T-helper 17 cell (primary cell): ENCODE data around the gene FOXK1. TPM values are rescaled to one million over a fixed set of nuclear protein-coding genes. Genes with fewer than 3 reads are reported as not detected.
"Not testable (repeated sequence)": the region's sequence is repeated elsewhere in the genome, so short reads cannot be mapped to it uniquely, and the experiment has no call there.

Experiments
- ATAC-seq: fragments of 150-1000 bp; cut with Tn5 transposase; 2 replicates; pipeline ENCODE4 v1.10.0; 2021; ENCODE audit warnings: mild to moderate bottlenecking, moderate library complexity
- DNase-seq, 3 donors: peaks; one replicate each; pipeline versions ENCODE4 v3.0.0 to v3.0.0-alpha.2; 2020 to 2021
- H3K9me3 ChIP-seq: one replicate; pipeline ENCODE4 v1.7.0; 2013; ENCODE audit warnings: low read length, mild to moderate bottlenecking; ENCODE audit not compliant: control insufficient read depth, poor library complexity, severe bottlenecking
- H3K27ac Mint-ChIP-seq: one replicate; pipeline ENCODE4 v1.8.0; 2022; ENCODE audit warnings: mild to moderate bottlenecking, moderate library complexity, mixed read lengths
- H3K27me3 Mint-ChIP-seq: one replicate; pipeline ENCODE4 v1.8.0; 2022; ENCODE audit warnings: mixed read lengths
- H3K36me3 Mint-ChIP-seq: one replicate; pipeline ENCODE4 v1.8.0; 2022; ENCODE audit warnings: low read depth, mixed read lengths
- H3K4me1 Mint-ChIP-seq: one replicate; pipeline ENCODE4 v1.8.0; 2022; ENCODE audit warnings: mild to moderate bottlenecking, mixed read lengths
- H3K4me3 Mint-ChIP-seq: one replicate; pipeline ENCODE4 v1.8.0; 2022; ENCODE audit warnings: mild to moderate bottlenecking, moderate library complexity, mixed read lengths
- total RNA-seq, 4 donors: library from RNA in 2 of 4; stranded (reverse) in 2 of 4; gene quantifications; one replicate each; pipeline ENCODE4 v1.2.3 and lab custom pipeline; 2022 to 2026

FOXK1 gene
- total RNA-seq, 2 donors from 2014 or later, result 59.8 to 60.9 TPM

GRCh38 chr7:4800487-4800886 lies 118.4 kb downstream of the FOXK1 start:
- Mint-ChIP-seq H3K27me3 (no peaks in the 10 kb centered on the region), H3K36me3 (no peaks in the 10 kb centered on the region), H3K4me3 (no peak overlapping the region), H3K27ac (no peak overlapping the region), H3K4me1 (peaks cover 2% of the 10 kb centered on the region)
- DNase-seq (no peak), ATAC-seq (no peak)
- no peaks in the 10 kb centered on the region for H3K9me3 ChIP-seq

GRCh38 chr7:4800926-4801838 lies 119.1 kb downstream of the FOXK1 start:
- no peak for ATAC-seq
- no peak for DNase-seq
- Mint-ChIP-seq H3K4me3 (no peak overlapping the region), H3K27ac (no peak overlapping the region), H3K27me3 (no peaks in the 10 kb centered on the region), H3K36me3 (no peaks in the 10 kb centered on the region), H3K4me1 (peaks cover 2% of the 10 kb centered on the region)
- H3K9me3 ChIP-seq, result no peaks in the 10 kb centered on the region

GRCh38 chr7:4801839-4802231 lies 119.7 kb downstream of the FOXK1 start:
- Mint-ChIP-seq H3K27me3 (peaks cover 5% of the 10 kb centered on the region), H3K27ac (no peak overlapping the region), H3K4me1 (peaks cover 2% of the 10 kb centered on the region), H3K36me3 (no peaks in the 10 kb centered on the region), H3K4me3 (no peak overlapping the region)
- DNase-seq (no peak), ATAC-seq (no peak)
- H3K9me3 ChIP-seq, result no peaks in the 10 kb centered on the region

- H3K36me3 Mint-ChIP-seq, H3K9me3 ChIP-seq, H3K4me3 Mint-ChIP-seq, DNase-seq, H3K4me1 Mint-ChIP-seq, ATAC-seq, H3K27ac Mint-ChIP-seq: not testable (repeated sequence)
- peaks cover 10% of the 10 kb centered on the region for H3K27me3 Mint-ChIP-seq
Measured at GRCh38 chr7:4802577-4802976, 120.5 kb downstream of the FOXK1 start.

GRCh38 chr7:4803397-4804241 lies 121.5 kb downstream of the FOXK1 start:
- H3K9me3 ChIP-seq, result no peaks in the 10 kb centered on the region
- ATAC-seq, result no peak
- Mint-ChIP-seq H3K27me3 (peaks cover 14% of the 10 kb centered on the region), H3K4me3 (no peak overlapping the region), H3K27ac (no peak overlapping the region), H3K36me3 (no peaks in the 10 kb centered on the region), H3K4me1 (peaks cover 2% of the 10 kb centered on the region)
- no peak for DNase-seq

GRCh38 chr7:4805110-4805983 lies 123.3 kb downstream of the FOXK1 start:
- Mint-ChIP-seq H3K36me3 (no peaks in the 10 kb centered on the region), H3K4me3 (no peak overlapping the region), H3K27ac (no peak overlapping the region), H3K27me3 (peaks cover 15% of the 10 kb centered on the region), H3K4me1 (peaks cover 5% of the 10 kb centered on the region)
- DNase-seq (no peak), ATAC-seq (no peak)
- H3K9me3 ChIP-seq, result no peaks in the 10 kb centered on the region

- no peak overlapping the region for H3K27ac Mint-ChIP-seq
- ATAC-seq (no peak), DNase-seq (no peak)
- no peak overlapping the region for H3K4me3 Mint-ChIP-seq
- no peaks in the 10 kb centered on the region for H3K9me3 ChIP-seq
- H3K36me3 Mint-ChIP-seq, result no peaks in the 10 kb centered on the region
- H3K27me3 Mint-ChIP-seq, result peaks cover 20% of the 10 kb centered on the region
- H3K4me1 Mint-ChIP-seq, result peaks cover 5% of the 10 kb centered on the region
Measured at GRCh38 chr7:4805984-4806300, 123.8 kb downstream of the FOXK1 start.

GRCh38 chr7:4806983-4807597 lies 125.0 kb downstream of the FOXK1 start:
- Mint-ChIP-seq H3K4me1 (peaks cover 2% of the 10 kb centered on the region), H3K27ac (no peak overlapping the region), H3K36me3 (no peaks in the 10 kb centered on the region), H3K27me3 (peaks cover 20% of the 10 kb centered on the region), H3K4me3 (peak overlapping the region; percentile 59)
- no peak for ATAC-seq
- DNase-seq, result no peak
- no peaks in the 10 kb centered on the region for H3K9me3 ChIP-seq

- Mint-ChIP-seq H3K27ac (no peak overlapping the region), H3K4me1 (peaks cover 2% of the 10 kb centered on the region), H3K4me3 (peak overlapping the region; percentile 59)
Measured at GRCh38 chr7:4807598-4808016, 125.5 kb downstream of the FOXK1 start.

GRCh38 chr7:4808026-4808425 lies 125.9 kb downstream of the FOXK1 start:
- Mint-ChIP-seq H3K4me3 (no peak overlapping the region), H3K4me1 (peaks cover 2% of the 10 kb centered on the region), H3K36me3 (peaks cover 2% of the 10 kb centered on the region), H3K27me3 (peaks cover 22% of the 10 kb centered on the region), H3K27ac (no peak overlapping the region)
- ATAC-seq (no peak), DNase-seq (no peak)
- no peaks in the 10 kb centered on the region for H3K9me3 ChIP-seq

More at GRCh38 chr7:4807598-4808016, 125.5 kb downstream of the FOXK1 start:
- ATAC-seq (no peak), DNase-seq (no peak)
- H3K27me3 Mint-ChIP-seq, result peaks cover 20% of the 10 kb centered on the region
- H3K9me3 ChIP-seq, result no peaks in the 10 kb centered on the region
- peaks cover under 1% of the 10 kb centered on the region for H3K36me3 Mint-ChIP-seq

GRCh38 chr7:4808565-4808964 lies 126.5 kb downstream of the FOXK1 start:
- DNase-seq (no peak), ATAC-seq (no peak)
- Mint-ChIP-seq H3K36me3 (peaks cover 2% of the 10 kb centered on the region), H3K27me3 (peaks cover 27% of the 10 kb centered on the region), H3K4me3 (no peak overlapping the region), H3K4me1 (peaks cover 2% of the 10 kb centered on the region), H3K27ac (no peak overlapping the region)
- no peaks in the 10 kb centered on the region for H3K9me3 ChIP-seq

GRCh38 chr7:4809091-4809591 lies 127.0 kb downstream of the FOXK1 start:
- H3K9me3 ChIP-seq, result no peaks in the 10 kb centered on the region
- Mint-ChIP-seq H3K27me3 (peaks cover 33% of the 10 kb centered on the region), H3K4me1 (peaks cover 2% of the 10 kb centered on the region), H3K36me3 (peaks cover 2% of the 10 kb centered on the region), H3K4me3 (peak overlapping the region; percentile 79), H3K27ac (no peak overlapping the region)
- ATAC-seq (peak; percentile 50), DNase-seq (no peak)
